Activated CD8-positive, alpha-beta T cell treated with anti-CD3 and anti-CD28 coated beads for 36 hours (primary cell): ENCODE results near the gene SBK3. TPM values are rescaled to one million over a fixed set of nuclear protein-coding genes. Genes with fewer than 3 reads are reported as not detected.

Source experiments
- ATAC-seq: fragments of 200-7000 bp; cut with Tn5 transposase; one replicate; pipeline ENCODE4 v1.10.0; 2021; ENCODE audit warnings: mild to moderate bottlenecking, moderate library complexity
- CTCF ChIA-PET: fragments of 350-600 bp; sonication (Branson Sonifier 250); formaldehyde crosslinking; loops from one replicate; lab custom pipeline; 2021; ENCODE audit warnings: antibody characterized with exemption; lab: Charles Lee
- POLR2A ChIA-PET: fragments of 350-600 bp; sonication (Branson Sonifier 250); formaldehyde crosslinking; loops from one replicate; lab custom pipeline; 2021; ENCODE audit warnings: antibody characterized with exemption; lab: Charles Lee
- DNase-seq: peaks from one replicate; pipeline ENCODE4 v3.0.0-alpha.2; 2020
- H3K27ac Mint-ChIP-seq: one replicate; pipeline ENCODE4 v1.8.0; 2021; ENCODE audit warnings: mild to moderate bottlenecking, mixed read lengths
- H3K27me3 Mint-ChIP-seq: one replicate; pipeline ENCODE4 v1.8.0; 2021; ENCODE audit warnings: mixed read lengths
- H3K36me3 Mint-ChIP-seq: one replicate; pipeline ENCODE4 v1.8.0; 2021; ENCODE audit warnings: low read depth, mixed read lengths
- H3K4me1 Mint-ChIP-seq: one replicate; pipeline ENCODE4 v1.8.0; 2021; ENCODE audit warnings: low read depth, mixed read lengths
- H3K4me3 Mint-ChIP-seq: one replicate; pipeline ENCODE4 v1.8.0; 2021; ENCODE audit warnings: mild to moderate bottlenecking, moderate library complexity, mixed read lengths
- H3K9me3 Mint-ChIP-seq: one replicate; pipeline ENCODE4 v1.8.0; 2021; ENCODE audit warnings: mixed read lengths
- intact Hi-C: fragments of 100-400 bp; cut with micrococcal nuclease; formaldehyde crosslinking; loops from one replicate; pipeline ENCODE4 v1.10.0; 2022
- total RNA-seq, 2 experiments: library from RNA; stranded (reverse); gene quantifications; one replicate each; pipeline ENCODE4 v1.2.3, GENCODE V29; 2021
- TF ChIP-seq, protein P1 (sequence below): fragments of 200-600 bp; IDR thresholded peaks from one replicate; pipeline ENCODE4 v1.8.0; 2022; ENCODE audit warnings: antibody characterized with exemption, mild to moderate bottlenecking

Gene SBK3
- total RNA-seq, 2 experiments from 2014 or later: not detected

GRCh38 chr19:55559684-55560083, 14.3 kb upstream of the SBK3 start:
- ChIA-PET POLR2A (no interaction called here), CTCF (interaction anchor here (1.6 kb wide), 1 partner anchor 47 kb away, joined by 4 read pairs; no protein-coding TSS in a partner anchor)
- Mint-ChIP-seq H3K36me3 (no peaks in the 10 kb centered on the region), H3K9me3 (peaks cover 3% of the 10 kb centered on the region), H3K27ac (no peak overlapping the region), H3K27me3 (peaks cover 5% of the 10 kb centered on the region), H3K4me3 (no peak overlapping the region), H3K4me1 (no peaks in the 10 kb centered on the region)
- ATAC-seq (no peak), DNase-seq (no peak)
- TF ChIP-seq, protein P1, sequence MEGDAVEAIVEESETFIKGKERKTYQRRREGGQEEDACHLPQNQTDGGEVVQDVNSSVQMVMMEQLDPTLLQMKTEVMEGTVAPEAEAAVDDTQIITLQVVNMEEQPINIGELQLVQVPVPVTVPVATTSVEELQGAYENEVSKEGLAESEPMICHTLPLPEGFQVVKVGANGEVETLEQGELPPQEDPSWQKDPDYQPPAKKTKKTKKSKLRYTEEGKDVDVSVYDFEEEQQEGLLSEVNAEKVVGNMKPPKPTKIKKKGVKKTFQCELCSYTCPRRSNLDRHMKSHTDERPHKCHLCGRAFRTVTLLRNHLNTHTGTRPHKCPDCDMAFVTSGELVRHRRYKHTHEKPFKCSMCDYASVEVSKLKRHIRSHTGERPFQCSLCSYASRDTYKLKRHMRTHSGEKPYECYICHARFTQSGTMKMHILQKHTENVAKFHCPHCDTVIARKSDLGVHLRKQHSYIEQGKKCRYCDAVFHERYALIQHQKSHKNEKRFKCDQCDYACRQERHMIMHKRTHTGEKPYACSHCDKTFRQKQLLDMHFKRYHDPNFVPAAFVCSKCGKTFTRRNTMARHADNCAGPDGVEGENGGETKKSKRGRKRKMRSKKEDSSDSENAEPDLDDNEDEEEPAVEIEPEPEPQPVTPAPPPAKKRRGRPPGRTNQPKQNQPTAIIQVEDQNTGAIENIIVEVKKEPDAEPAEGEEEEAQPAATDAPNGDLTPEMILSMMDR: no peak
- intact Hi-C loops: no loop called here

DNA sequence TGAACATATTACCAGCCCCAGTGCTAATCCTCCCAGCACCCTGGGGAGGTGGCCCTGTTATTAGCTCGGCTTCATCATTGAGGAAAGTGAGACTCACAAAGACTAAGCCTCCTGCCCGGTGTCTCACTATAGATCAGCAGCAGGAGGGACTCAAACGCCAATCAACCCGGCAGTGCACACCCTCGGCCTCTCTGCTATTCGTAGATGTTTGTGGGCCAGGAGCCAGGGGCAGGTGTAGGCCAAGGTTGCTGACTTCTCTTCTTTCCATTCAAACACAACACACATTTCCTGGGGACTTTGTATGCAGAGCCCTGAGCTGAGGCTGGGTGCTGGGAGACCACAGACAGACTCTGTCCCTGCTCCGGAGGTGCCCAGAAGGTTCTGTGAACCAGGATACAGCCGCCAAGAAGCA, 9.4 kb upstream of the SBK3 start:
- TF ChIP-seq, protein P1: no peak
- peaks cover 7% of the 10 kb centered on the region for H3K27me3 Mint-ChIP-seq
- H3K9me3 Mint-ChIP-seq: no peaks in the 10 kb centered on the region
- no peaks in the 10 kb centered on the region for H3K4me1 Mint-ChIP-seq
- ATAC-seq (no peak), DNase-seq (no peak)
- ChIA-PET POLR2A (no interaction called here), CTCF (interaction anchor here (1.1 kb wide), 1 partner anchor 77 kb away, joined by 3 read pairs; no protein-coding TSS in a partner anchor)
- H3K27ac Mint-ChIP-seq: no peak overlapping the region
- no peak overlapping the region for H3K4me3 Mint-ChIP-seq
- no peaks in the 10 kb centered on the region for H3K36me3 Mint-ChIP-seq
- intact Hi-C loops: no loop called here

DNA sequence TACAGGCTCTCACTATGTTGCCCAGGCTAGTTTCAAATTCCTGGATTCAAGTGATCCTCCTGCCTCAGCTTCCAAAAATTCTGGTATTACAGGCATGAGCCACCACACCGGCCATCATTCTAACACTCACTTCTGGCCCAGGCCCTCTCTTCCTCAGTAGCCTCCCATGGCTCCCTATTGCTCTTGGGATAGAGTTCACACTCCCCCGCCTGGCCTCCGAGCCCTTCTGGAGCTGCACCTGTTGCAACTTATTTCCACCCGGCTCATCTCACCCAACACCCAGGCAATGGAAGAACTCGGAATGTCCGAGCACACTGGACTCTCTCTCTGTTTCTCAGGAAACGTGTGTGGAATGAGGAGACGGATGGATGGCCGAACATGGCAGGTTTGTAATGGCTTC, 9.0 kb upstream of the SBK3 start:
- H3K9me3 Mint-ChIP-seq: no peaks in the 10 kb centered on the region
- TF ChIP-seq, protein P1: no peak
- no peak overlapping the region for H3K27ac Mint-ChIP-seq
- POLR2A ChIA-PET: no interaction called here
- H3K4me3 Mint-ChIP-seq: no peak overlapping the region
- CTCF ChIA-PET: interaction anchor here (1.1 kb wide), 1 partner anchor 77 kb away, joined by 3 read pairs; no protein-coding TSS in a partner anchor
- no peak for DNase-seq
- H3K4me1 Mint-ChIP-seq: no peaks in the 10 kb centered on the region
- intact Hi-C loops: no loop called here
- ATAC-seq: no peak
- no peaks in the 10 kb centered on the region for H3K36me3 Mint-ChIP-seq
- peaks cover 6% of the 10 kb centered on the region for H3K27me3 Mint-ChIP-seq

DNA sequence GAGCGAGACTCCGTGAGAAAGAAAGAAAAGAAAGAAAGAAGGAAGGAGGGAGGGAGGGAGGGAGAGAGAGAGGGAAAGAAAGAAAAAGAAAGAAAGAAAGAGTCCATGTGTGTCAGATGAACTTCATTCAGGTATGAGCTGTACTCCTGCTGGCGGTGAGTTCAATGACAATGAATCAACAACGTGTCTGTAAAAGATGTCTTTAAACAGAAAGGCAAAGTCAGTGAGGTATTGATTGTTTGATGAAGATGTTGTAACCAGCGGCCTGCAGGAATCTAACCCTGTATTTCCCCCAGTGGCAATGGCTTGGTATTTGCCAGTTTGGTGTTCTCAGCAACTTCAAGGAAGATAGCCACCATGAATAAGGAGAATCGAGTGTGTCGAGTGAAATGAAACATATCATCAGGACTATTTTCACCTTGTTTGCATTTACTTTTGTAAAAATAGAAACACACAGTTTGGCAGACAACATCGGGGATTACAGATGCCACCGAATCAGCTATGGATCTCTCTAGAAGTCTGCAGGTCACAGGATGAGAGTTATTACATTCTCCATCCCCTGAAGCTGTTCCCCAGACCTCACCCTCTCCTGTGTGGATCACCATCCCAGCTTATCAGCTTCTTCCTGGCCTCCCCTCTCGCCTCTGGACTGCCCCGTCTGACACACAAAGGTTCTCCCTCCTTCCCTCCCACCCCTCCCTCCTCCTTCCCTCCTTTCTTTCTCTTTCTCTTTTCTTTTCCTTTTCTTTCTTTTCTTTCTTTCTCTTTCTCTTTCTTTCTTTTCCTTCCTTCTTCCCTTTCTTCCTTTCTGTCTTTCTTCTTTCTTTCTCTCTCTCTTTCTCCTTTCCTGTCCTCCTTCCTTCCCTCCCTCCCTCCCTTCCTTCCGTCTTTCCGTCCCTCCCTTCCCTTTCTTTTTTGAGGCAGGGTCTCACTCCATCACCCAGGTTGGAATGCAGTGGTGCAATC, 8.2 kb upstream of the SBK3 start:
- Mint-ChIP-seq H3K9me3 (no peaks in the 10 kb centered on the region), H3K4me3 (no peak overlapping the region), H3K27ac (no peak overlapping the region), H3K27me3 (peaks cover 6% of the 10 kb centered on the region), H3K36me3 (no peaks in the 10 kb centered on the region), H3K4me1 (no peaks in the 10 kb centered on the region)
- DNase-seq (no peak), ATAC-seq (no peak)
- TF ChIP-seq, protein P1: no peak
- intact Hi-C loops: no loop called here
- POLR2A ChIA-PET: no interaction called here
- CTCF ChIA-PET: interaction anchor here (1.1 to 1.3 kb wide), 2 partner anchors 53 to 78 kb away, joined by 3 to 4 read pairs; no protein-coding TSS in a partner anchor

DNA sequence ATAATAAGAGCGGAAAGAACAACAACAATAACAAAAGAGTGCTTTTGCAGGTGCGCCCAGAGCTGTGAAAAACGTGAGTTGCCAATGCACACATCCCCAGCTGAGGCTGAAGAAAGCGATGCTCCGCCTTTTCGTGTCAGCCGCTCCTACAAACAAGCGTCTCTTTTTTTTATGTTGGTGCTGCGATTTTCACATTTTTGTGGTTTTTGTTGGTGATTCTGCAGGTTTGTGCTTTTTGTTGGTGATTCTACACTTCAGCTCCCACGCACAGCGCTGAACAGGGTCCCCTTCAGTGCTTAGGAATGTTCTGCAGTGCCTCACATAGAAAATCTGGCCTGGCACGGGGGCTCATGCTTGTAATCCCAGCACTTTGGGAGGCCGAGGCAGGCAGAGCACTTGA, 7.3 kb upstream of the SBK3 start:
- intact Hi-C loops: no loop called here
- Mint-ChIP-seq H3K4me3 (no peak overlapping the region), H3K27me3 (peaks cover 6% of the 10 kb centered on the region), H3K4me1 (no peaks in the 10 kb centered on the region), H3K9me3 (no peaks in the 10 kb centered on the region), H3K36me3 (no peaks in the 10 kb centered on the region), H3K27ac (no peak overlapping the region)
- TF ChIP-seq, protein P1: no peak
- DNase-seq (no peak), ATAC-seq (no peak)
- ChIA-PET CTCF (interaction anchor here (0.6 to 1.3 kb wide), 3 partner anchors 33 to 54 kb away, joined by 3 to 4 read pairs (median 4); no protein-coding TSS in a partner anchor), POLR2A (no interaction called here)
